22Rv1 (cell line): Measurements from ENCODE around the gene SFXN3.

Experiments used
- H3K27ac ChIP-seq: fragments of 450-650 bp; 2 replicates; pipeline ENCODE4 v1.5.1; 2017
- CTCF ChIP-seq: fragments of 450-650 bp; IDR thresholded peaks from 2 replicates; pipeline ENCODE4 v1.5.1; 2017; ENCODE audit warnings: mild to moderate bottlenecking
- ZFX ChIP-seq: fragments of 450-650 bp; IDR thresholded peaks from 2 replicates; pipeline ENCODE4 v1.6.1; 2017; ENCODE audit warnings: antibody characterized with exemption, borderline replicate concordance

SFXN3 gene

GRCh38 chr10:101005869-101006567 lies 25.0 kb upstream of the SFXN3 start:
- no peak overlapping the region for H3K27ac ChIP-seq

GRCh38 chr10:101006593-101007098 lies 24.4 kb upstream of the SFXN3 start:
- no peak for TF ChIP-seq ZFX
- no peak for TF ChIP-seq CTCF
- no peak overlapping the region for H3K27ac ChIP-seq

More at GRCh38 chr10:101005869-101006567, 25.0 kb upstream of the SFXN3 start:
- TF ChIP-seq CTCF (no peak), ZFX (no peak)

- no peak overlapping the region for H3K27ac ChIP-seq
- no peak for TF ChIP-seq CTCF
- no peak for TF ChIP-seq ZFX
Measured at GRCh38 chr10:101007099-101007711, 23.8 kb upstream of the SFXN3 start.

GRCh38 chr10:101007915-101008822 lies 22.9 kb upstream of the SFXN3 start:
- TF ChIP-seq CTCF (no peak), ZFX (no peak)
- H3K27ac ChIP-seq, result no peak overlapping the region

GRCh38 chr10:101008823-101009423 lies 22.1 kb upstream of the SFXN3 start:
- H3K27ac ChIP-seq, result no peak overlapping the region
- no peak for TF ChIP-seq CTCF
- no peak for TF ChIP-seq ZFX

- no peak for TF ChIP-seq CTCF
- H3K27ac ChIP-seq, result no peak overlapping the region
Measured at GRCh38 chr10:101010329-101010728, 20.7 kb upstream of the SFXN3 start.
